Amniotic stem cell (primary cell): ENCODE measurements around the gene PDE11A.
"Not testable (repeated sequence)": the region's sequence is repeated elsewhere in the genome, so short reads cannot be mapped to it uniquely, and the experiment has no call there.

ENCODE experiments used
- DNase-seq: peaks from one replicate; lab custom pipeline; 2025; lab: John Stamatoyannopoulos, UW

The PDE11A gene

DNA sequence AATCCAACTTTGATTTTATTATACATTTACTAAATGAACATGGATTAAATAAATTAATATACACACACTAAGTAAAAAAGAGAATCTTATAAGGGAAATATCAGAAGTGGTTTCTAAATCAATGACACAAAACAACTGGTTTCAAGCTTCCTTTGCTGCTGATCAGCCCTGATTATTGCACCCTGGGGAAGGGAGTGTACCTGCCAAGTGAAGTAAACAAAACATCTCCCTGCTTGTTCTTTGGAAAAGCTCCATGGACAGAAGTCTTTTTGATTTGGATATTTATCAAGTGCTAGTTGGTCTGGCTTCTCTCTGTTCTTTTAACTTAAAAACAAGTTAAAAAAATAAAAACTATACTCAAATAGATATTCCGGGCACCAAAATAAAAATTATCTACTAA lies 190.1 kb downstream of the PDE11A start:
- DNase-seq = no peak

- no peak for DNase-seq
Observed at GRCh38 chr2:177881921-177882320, 190.7 kb downstream of the PDE11A start.

DNA sequence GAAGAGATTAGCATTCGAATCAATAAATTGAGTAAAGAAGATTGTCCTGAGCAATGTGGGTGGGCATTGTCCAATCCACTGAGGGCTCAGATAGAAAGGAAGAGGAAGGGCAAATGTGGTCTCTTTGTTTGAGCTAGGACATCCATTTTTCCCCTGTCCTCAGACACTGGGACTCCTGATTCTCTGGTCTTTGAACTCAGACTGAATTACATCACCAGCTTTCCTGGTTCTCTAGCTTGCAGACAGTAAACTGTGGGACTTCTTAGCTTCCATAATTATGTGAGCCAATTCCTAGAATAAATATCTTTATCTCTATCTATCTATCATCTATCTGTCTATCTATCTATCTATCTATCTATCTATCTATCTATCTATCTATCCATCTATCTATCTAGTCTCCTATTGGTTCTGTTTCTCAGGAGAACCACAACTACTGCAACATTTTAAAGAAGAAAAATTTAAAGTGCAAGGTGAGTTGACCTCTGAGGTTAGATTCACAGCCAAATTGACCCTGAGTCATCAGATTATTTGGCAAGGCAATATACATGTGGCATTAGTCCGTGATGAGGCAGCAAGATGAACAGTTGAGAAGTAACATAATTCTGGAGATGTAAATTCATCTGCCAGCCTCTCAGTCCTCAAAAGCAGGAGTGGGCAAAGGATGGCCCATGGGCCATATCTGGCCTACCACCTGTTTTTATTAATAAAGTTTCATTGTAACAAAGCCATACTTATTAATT lies 191.4 kb downstream of the PDE11A start:
- no peak for DNase-seq

- no peak for DNase-seq
Observed at GRCh38 chr2:177880285-177880684, 192.3 kb downstream of the PDE11A start.

GRCh38 chr2:177876950-177877349 lies 195.6 kb downstream of the PDE11A start:
- no peak for DNase-seq

DNA sequence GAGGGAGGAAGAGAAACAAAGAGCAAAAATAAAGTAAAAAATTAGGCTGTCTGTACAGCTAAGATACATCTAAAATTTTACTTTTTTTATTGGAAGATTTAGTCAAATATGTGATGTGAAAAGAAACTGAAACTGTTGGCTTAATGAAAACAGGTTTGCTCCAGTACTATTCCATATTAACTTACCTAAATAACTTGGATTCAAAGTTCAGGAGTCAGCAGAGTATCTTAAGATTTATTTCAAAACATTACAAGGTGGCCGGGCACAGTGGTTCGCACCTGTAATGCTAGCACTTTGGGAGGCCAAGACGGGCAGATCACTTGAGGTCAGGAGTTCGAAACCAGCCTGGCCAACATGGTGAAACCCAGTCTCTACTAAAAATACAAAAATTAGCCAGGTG lies 197.9 kb downstream of the PDE11A start:
- no peak for DNase-seq

DNA sequence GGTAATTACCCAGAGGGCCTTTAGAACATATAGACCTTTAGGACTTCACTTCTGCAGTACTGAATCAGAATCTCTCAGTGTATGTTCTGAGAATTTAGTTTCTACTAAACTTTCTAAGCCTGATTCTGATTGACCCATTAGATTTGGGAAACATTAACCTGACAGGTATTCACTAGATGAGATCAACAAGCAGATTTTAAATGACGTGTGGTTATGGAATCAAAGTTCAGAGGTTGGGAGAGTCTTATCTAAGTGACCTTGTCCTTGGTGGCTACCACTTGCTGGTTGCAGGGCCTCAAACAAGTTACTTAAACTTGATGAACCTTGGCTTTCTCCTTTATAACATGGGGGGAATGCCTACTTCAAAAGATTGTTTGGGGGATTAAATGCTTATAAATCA lies 198.7 kb downstream of the PDE11A start:
- DNase-seq = no peak

DNA sequence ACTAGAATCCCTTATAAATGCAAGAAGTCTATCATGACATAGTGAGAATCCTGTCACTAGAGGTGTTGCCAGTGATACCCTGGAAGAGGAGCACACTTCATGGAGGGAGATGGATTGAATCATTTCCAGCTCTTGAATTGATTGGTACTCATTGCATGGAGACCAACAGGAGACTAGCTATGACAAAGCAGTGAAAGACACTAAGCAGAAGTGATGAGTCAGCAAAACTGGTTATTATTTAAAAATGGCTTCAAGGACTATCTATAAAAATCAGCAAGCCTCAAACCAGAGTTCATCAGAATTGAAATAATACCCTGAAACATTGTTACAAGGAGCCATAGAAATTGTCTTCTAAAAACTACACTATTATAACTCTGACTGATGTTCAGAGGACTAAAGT lies 200.3 kb downstream of the PDE11A start:
- no peak for DNase-seq

DNA sequence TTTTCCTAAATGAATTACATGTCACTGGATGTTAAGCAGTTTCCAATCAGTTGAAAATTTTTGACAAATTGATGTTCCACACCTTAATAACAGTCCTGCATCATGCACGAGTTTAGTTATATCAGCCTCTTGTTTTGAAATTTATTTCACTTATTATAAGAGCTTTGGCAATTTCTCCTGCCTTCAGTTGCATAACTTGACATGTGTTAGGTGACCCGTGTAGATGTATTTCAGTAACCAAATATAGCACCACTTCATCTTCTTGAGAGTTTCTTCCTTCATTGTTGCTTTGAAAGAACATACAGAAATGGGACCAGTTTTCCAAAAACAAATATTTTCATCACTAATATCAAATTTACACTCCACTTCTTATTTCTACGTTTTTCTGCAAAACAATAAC lies 202.7 kb downstream of the PDE11A start:
- DNase-seq = no peak

DNA sequence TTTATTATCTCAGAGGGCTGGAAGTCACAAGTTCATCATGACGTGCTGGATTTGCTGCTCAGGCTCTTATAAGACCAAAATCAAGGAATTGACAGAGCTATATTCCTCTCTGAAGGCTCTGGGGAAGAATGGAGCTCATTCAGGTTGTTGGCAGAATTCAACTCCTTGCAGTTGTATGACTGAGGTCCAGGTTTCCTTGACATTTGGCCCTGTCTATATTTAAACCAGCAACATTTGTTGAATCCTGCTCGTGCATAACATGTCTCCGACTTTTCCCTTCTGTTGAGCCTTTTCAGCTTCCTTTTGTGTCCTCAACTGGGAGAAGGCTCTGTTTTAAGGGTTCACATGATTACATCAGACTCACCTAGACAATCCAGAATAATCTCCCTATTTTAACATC lies 203.4 kb downstream of the PDE11A start:
- no peak for DNase-seq

DNA sequence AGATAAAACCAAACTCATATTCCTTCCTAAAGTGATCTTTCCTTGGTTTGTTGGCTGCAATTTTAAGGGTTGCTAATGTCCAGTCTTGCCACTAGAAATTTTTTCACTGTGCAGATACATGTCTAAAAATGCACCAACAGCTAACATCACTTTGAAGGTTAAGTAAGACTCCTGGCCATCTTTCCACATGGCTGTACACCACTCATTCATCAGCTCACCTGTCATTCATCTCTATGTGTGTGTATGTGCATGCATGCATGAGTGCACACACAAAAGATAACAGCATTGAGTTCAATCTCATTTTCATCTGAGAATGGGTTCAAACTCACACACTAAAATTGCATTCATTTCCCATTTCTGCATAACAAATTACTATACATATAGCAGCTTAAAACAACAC lies 203.8 kb downstream of the PDE11A start:
- no peak for DNase-seq

GRCh38 chr2:177857538-177857937 lies 215.0 kb downstream of the PDE11A start:
- no peak for DNase-seq

- no peak for DNase-seq
Observed at GRCh38 chr2:177852389-177852788, 220.2 kb downstream of the PDE11A start.

- DNase-seq = no peak
Observed at GRCh38 chr2:177843188-177843587, 229.4 kb downstream of the PDE11A start.

GRCh38 chr2:177842243-177842642 lies 230.3 kb downstream of the PDE11A start:
- DNase-seq = no peak

DNA sequence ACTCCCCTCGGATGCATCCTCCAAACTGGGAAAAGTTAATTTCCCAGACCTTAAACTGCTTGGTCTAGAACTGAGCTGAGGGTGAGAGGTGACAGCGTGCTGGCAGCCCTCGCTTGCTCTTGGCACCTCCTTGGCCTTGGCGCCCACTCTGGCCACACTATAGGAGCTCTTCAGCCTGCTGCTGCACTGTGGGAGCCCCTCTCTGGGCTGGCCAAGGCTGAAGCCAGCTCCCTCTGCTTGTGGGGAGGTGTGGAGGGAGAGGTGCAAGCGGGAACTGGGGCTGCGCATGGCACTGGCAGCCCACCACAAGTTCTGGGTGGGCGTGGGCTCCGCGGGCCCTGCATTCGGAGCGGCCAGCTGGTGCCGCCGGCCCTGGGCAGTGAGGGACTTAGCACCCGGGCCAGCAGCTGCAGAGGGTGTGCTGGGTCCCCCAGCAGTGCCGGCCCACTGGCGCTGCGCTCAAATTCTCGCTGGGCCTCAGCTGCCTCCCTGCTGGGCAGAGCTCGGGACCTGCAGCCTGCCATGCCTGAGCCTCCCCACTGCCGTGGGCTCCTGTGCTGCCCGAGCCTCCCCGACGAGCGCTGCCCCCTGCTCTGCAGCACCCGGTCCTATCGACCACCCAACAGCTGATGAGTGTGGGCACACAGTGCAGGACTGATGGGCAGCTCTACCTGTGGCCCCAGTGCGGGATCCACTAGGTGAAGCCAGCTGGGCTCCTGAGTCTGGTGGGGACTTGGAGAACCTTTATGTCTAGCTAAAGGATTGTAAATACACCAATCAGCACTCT lies 237.0 kb downstream of the PDE11A start:
- DNase-seq = not testable (repeated sequence)

GRCh38 chr2:177832611-177833433 lies 239.8 kb downstream of the PDE11A start:
- DNase-seq = no peak

DNA sequence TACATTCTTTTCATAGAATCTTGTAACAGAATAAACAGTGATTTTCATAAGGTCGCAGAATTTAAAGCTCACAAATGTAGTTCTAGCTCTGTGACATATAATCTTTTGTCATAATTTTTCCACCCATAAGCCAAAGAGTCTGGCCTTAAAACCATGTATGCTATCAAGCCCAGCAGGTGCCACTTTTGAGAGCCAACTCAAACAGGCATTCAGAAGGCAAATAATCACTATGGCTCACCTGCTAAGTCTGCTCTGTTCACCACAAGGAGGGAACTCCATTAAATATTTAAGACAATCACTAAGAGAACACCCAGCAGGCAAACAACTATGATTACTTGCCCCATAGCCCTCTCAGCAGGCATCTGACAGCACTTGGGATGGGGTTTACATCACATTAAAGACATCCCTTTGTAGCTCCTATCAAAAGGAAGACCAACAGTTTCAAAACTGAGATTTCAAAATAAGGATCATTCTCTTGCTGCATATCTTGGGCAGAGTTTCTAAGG lies 241.6 kb downstream of the PDE11A start:
- DNase-seq = no peak

DNA sequence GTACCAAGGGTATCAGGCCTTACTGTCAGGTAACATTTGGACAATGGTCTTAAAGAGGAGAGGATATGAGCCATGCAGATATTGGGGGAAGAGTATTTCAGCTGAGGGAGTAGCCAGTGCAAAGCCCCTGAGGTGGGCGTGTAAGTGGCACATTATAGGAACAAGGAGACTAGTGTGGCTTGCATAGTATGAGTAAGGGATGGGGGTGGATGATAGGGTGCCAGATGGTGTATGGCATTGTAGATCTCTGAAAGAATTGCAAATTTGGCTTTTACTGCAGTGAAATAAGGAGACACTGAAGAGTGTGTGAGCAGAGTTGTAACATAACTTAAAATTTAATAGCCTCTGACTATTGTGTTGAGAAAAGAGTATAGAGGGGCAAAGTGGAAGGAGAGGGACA lies 244.0 kb downstream of the PDE11A start:
- DNase-seq = no peak

DNA sequence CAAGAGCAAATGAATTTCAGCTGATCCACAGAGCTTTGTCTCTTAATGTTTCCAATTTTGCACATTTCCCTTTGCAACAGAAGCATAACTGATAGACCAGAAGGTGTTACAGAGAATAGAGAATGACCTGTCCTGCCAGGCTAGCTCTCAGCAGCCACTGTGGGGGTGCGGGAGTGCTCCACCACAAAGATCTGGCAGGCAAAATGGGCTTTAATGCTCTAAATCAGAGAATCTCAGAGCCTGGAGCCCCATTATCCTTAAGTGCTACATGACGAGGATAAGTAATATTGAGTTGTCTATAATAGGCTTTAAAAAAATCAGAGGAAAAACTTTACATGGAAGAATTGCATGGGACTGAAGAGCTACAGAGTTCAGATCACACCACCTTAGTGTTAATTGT lies 245.7 kb downstream of the PDE11A start:
- no peak for DNase-seq

GRCh38 chr2:177822941-177823340 lies 249.6 kb downstream of the PDE11A start:
- no peak for DNase-seq

- DNase-seq = no peak
Observed at GRCh38 chr2:177818412-177818811, 254.2 kb downstream of the PDE11A start.

- no peak for DNase-seq
Observed at GRCh38 chr2:177817300-177817699, 255.3 kb downstream of the PDE11A start.
